ENCODE data around the gene HLA-DMA.
A peak's percentile ranks its signal among the peaks of the same experiment; 100 is the strongest.

Gene HLA-DMA

GRCh38 chr6:32952817-32953739 lies at the start of gene HLA-DMA:
HLA-DMA (minus strand) TSS chr6:32953097; CDS start chr6:32953036, 61 bp downstream.
- Histone ChIP-seq H3K4me3 (no peak within 1 kb of the TSS), H3K27ac (no peak within 1 kb of the TSS), H3K9ac (ENCODE audit: insufficient read length) (no peak within 1 kb of the TSS), H3K36me3 (ENCODE audit: insufficient read depth, low read length) (peaks cover 4% of the 10 kb centered on the region; the same call in 1 of the 2 replicates), H3K9me3 (ENCODE audit: low read depth, low read length) (no peaks in the 10 kb centered on the region)
- DNase-seq (ENCODE audit: low read depth, low spot score), result no peak
- TF ChIP-seq FOXP2 (optimal IDR thresholded peaks at IDR 0.05; ENCODE audit: control extremely low read depth, extremely low read length, insufficient read depth) (no peak), EZH2 (IDR thresholded peaks at IDR 0.05) (no peak), POLR2AphosphoS5 (IDR thresholded peaks at IDR 0.05; ENCODE audit: borderline replicate concordance, low read depth, low read length) (no peak)

GRCh38 chr6:33001685-33002084 lies 48.8 kb upstream of the HLA-DMA start:
- Histone ChIP-seq H3K9me3 (ENCODE audit: low read depth, low read length) (no peaks in the 10 kb centered on the region), H3K27ac (no peak overlapping the region), H3K9ac (ENCODE audit: insufficient read length) (no peak overlapping the region), H3K36me3 (ENCODE audit: insufficient read depth, low read length) (no peaks in the 10 kb centered on the region), H3K4me3 (no peak overlapping the region)
- TF ChIP-seq POLR2AphosphoS5 (IDR thresholded peaks at IDR 0.05; ENCODE audit: borderline replicate concordance, low read depth, low read length) (no peak), EZH2 (IDR thresholded peaks at IDR 0.05) (no peak), FOXP2 (optimal IDR thresholded peaks at IDR 0.05; ENCODE audit: control extremely low read depth, extremely low read length, insufficient read depth) (no peak)
- DNase-seq (ENCODE audit: low read depth, low spot score), result no peak

- DNase-seq (ENCODE audit: low read depth, low spot score), result no peak
- no peak overlapping the region for H3K9ac ChIP-seq (ENCODE audit: insufficient read length)
- no peaks in the 10 kb centered on the region for H3K9me3 ChIP-seq (ENCODE audit: low read depth, low read length)
- H3K36me3 ChIP-seq (ENCODE audit: insufficient read depth, low read length), result no peaks in the 10 kb centered on the region
- TF ChIP-seq EZH2 (IDR thresholded peaks at IDR 0.05) (no peak), POLR2AphosphoS5 (IDR thresholded peaks at IDR 0.05; ENCODE audit: borderline replicate concordance, low read depth, low read length) (no peak), FOXP2 (optimal IDR thresholded peaks at IDR 0.05; ENCODE audit: control extremely low read depth, extremely low read length, insufficient read depth) (no peak)
- no peak overlapping the region for H3K27ac ChIP-seq
- H3K4me3 ChIP-seq, result no peak overlapping the region
Measured at GRCh38 chr6:33000055-33000454, 47.2 kb upstream of the HLA-DMA start.

GRCh38 chr6:32995448-32995847 lies 42.6 kb upstream of the HLA-DMA start:
- TF ChIP-seq EZH2 (IDR thresholded peaks at IDR 0.05) (no peak), POLR2AphosphoS5 (IDR thresholded peaks at IDR 0.05; ENCODE audit: borderline replicate concordance, low read depth, low read length) (no peak), FOXP2 (optimal IDR thresholded peaks at IDR 0.05; ENCODE audit: control extremely low read depth, extremely low read length, insufficient read depth) (no peak)
- Histone ChIP-seq H3K36me3 (ENCODE audit: insufficient read depth, low read length) (no peaks in the 10 kb centered on the region), H3K4me3 (no peak overlapping the region), H3K9ac (ENCODE audit: insufficient read length) (no peak overlapping the region), H3K27ac (no peak overlapping the region), H3K9me3 (ENCODE audit: low read depth, low read length) (no peaks in the 10 kb centered on the region)
- no peak for DNase-seq (ENCODE audit: low read depth, low spot score)

- no peaks in the 10 kb centered on the region for H3K9me3 ChIP-seq (ENCODE audit: low read depth, low read length)
- no peak overlapping the region for H3K4me3 ChIP-seq
- no peak for TF ChIP-seq POLR2AphosphoS5 (IDR thresholded peaks at IDR 0.05; ENCODE audit: borderline replicate concordance, low read depth, low read length)
- TF ChIP-seq FOXP2 (optimal IDR thresholded peaks at IDR 0.05; ENCODE audit: control extremely low read depth, extremely low read length, insufficient read depth), result no peak
- no peak for TF ChIP-seq EZH2 (IDR thresholded peaks at IDR 0.05)
- no peaks in the 10 kb centered on the region for H3K36me3 ChIP-seq (ENCODE audit: insufficient read depth, low read length)
- H3K9ac ChIP-seq (ENCODE audit: insufficient read length), result no peak overlapping the region
- H3K27ac ChIP-seq, result no peak overlapping the region
- no peak for DNase-seq (ENCODE audit: low read depth, low spot score)
Measured at GRCh38 chr6:32993363-32993973, 40.6 kb upstream of the HLA-DMA start.

GRCh38 chr6:32991972-32992371 lies 39.1 kb upstream of the HLA-DMA start:
- no peak for DNase-seq (ENCODE audit: low read depth, low spot score)

GRCh38 chr6:32989368-32989767 lies 36.5 kb upstream of the HLA-DMA start:
- Histone ChIP-seq H3K27ac (no peak overlapping the region), H3K9ac (ENCODE audit: insufficient read length) (no peak overlapping the region), H3K4me3 (no peak overlapping the region), H3K36me3 (ENCODE audit: insufficient read depth, low read length) (no peaks in the 10 kb centered on the region), H3K9me3 (ENCODE audit: low read depth, low read length) (no peaks in the 10 kb centered on the region)
- no peak for TF ChIP-seq FOXP2 (optimal IDR thresholded peaks at IDR 0.05; ENCODE audit: control extremely low read depth, extremely low read length, insufficient read depth)
- DNase-seq (ENCODE audit: low read depth, low spot score), result no peak

More at GRCh38 chr6:32991972-32992371, 39.1 kb upstream of the HLA-DMA start:
- no peak overlapping the region for H3K4me3 ChIP-seq
- H3K9ac ChIP-seq (ENCODE audit: insufficient read length), result no peak overlapping the region
- H3K9me3 ChIP-seq (ENCODE audit: low read depth, low read length), result no peaks in the 10 kb centered on the region
- no peaks in the 10 kb centered on the region for H3K36me3 ChIP-seq (ENCODE audit: insufficient read depth, low read length)
- H3K27ac ChIP-seq, result no peak overlapping the region
- TF ChIP-seq EZH2 (IDR thresholded peaks at IDR 0.05) (no peak), POLR2AphosphoS5 (IDR thresholded peaks at IDR 0.05; ENCODE audit: borderline replicate concordance, low read depth, low read length) (no peak), FOXP2 (optimal IDR thresholded peaks at IDR 0.05; ENCODE audit: control extremely low read depth, extremely low read length, insufficient read depth) (no peak)

- DNase-seq (ENCODE audit: low read depth, low spot score), result no peak
- TF ChIP-seq POLR2AphosphoS5 (IDR thresholded peaks at IDR 0.05; ENCODE audit: borderline replicate concordance, low read depth, low read length) (no peak; the same call in 1 of the 2 replicates), FOXP2 (optimal IDR thresholded peaks at IDR 0.05; ENCODE audit: control extremely low read depth, extremely low read length, insufficient read depth) (no peak), EZH2 (IDR thresholded peaks at IDR 0.05) (no peak)
Measured at GRCh38 chr6:32984622-32985389, 31.9 kb upstream of the HLA-DMA start.

More at GRCh38 chr6:32984622-32985389, 31.9 kb upstream of the HLA-DMA start:
- no peak overlapping the region for H3K9ac ChIP-seq (ENCODE audit: insufficient read length)
- H3K36me3 ChIP-seq (ENCODE audit: insufficient read depth, low read length), result peaks cover 27% of the 10 kb centered on the region
- H3K27ac ChIP-seq, result peak overlapping the region; percentile 62; the same call in 1 of the 2 replicates
- H3K9me3 ChIP-seq (ENCODE audit: low read depth, low read length), result no peaks in the 10 kb centered on the region
- no peak overlapping the region for H3K4me3 ChIP-seq
